GM21423 (cell line): ENCODE data around the gene EXOC5.

Source experiments
- ATAC-seq: cut with Tn5 transposase; IDR thresholded peaks from one replicate; pipeline ENCODE4 v1.9.1; 2021; ENCODE audit warnings: mild to moderate bottlenecking, moderate library complexity; ENCODE audit not compliant: unreplicated experiment

The EXOC5 gene

GRCh38 chr14:57268161-57269069 is at the start of gene EXOC5, which contains the start of gene AP5M1:
Gene EXOC5, minus strand, starts transcription at chr14:57268905. Its CDS starts 257 bp downstream, at chr14:57268648.
Gene AP5M1, plus strand, starts transcription at chr14:57268971. Its CDS starts 344 bp downstream, at chr14:57269315.
- peak; percentile 87 for ATAC-seq

- no peak for ATAC-seq
Observed at GRCh38 chr14:57317248-57317833, 48.6 kb upstream of the EXOC5 start.

GRCh38 chr14:57314396-57315089 is 45.8 kb upstream of the EXOC5 start:
- ATAC-seq: no peak

GRCh38 chr14:57302883-57303282 is 34.2 kb upstream of the EXOC5 start:
- no peak for ATAC-seq

GRCh38 chr14:57299511-57299910 is 30.8 kb upstream of the EXOC5 start:
- no peak for ATAC-seq

- no peak for ATAC-seq
Observed at GRCh38 chr14:57297852-57298251, 29.1 kb upstream of the EXOC5 start.

- no peak for ATAC-seq
Observed at GRCh38 chr14:57295239-57295638, 26.5 kb upstream of the EXOC5 start.

- ATAC-seq: no peak
Observed at GRCh38 chr14:57293866-57294837, 25.4 kb upstream of the EXOC5 start.

- ATAC-seq: no peak
Observed at GRCh38 chr14:57291692-57292647, 23.3 kb upstream of the EXOC5 start.

- ATAC-seq: no peak
Observed at GRCh38 chr14:57290751-57291150, 22.0 kb upstream of the EXOC5 start.

- no peak for ATAC-seq
Observed at GRCh38 chr14:57287745-57288144, 19.0 kb upstream of the EXOC5 start.

GRCh38 chr14:57277062-57277461 is 8.4 kb upstream of the EXOC5 start:
- ATAC-seq: no peak

- ATAC-seq: no peak
Observed at GRCh38 chr14:57275023-57275664, 6.4 kb upstream of the EXOC5 start.

- no peak for ATAC-seq
Observed at GRCh38 chr14:57274551-57274950, 5.8 kb upstream of the EXOC5 start.

- no peak for ATAC-seq
Observed at GRCh38 chr14:57273236-57273635, 4.5 kb upstream of the EXOC5 start.

- ATAC-seq: no peak
Observed at GRCh38 chr14:57266065-57266464, 2.6 kb downstream of the EXOC5 start.

- ATAC-seq: no peak
Observed at GRCh38 chr14:57262117-57262516, 6.6 kb downstream of the EXOC5 start.

- ATAC-seq: no peak
Observed at GRCh38 chr14:57261604-57262003, 7.1 kb downstream of the EXOC5 start.

- no peak for ATAC-seq
Observed at GRCh38 chr14:57259672-57260071, 9.0 kb downstream of the EXOC5 start.
